Stomach smooth muscle (tissue), 2 donors: ENCODE measurements around the gene CIRBP.

ENCODE experiments used
- H3K27ac ChIP-seq: one replicate; pipeline ENCODE4 v1.7.0; 2013; ENCODE audit warnings: mild to moderate bottlenecking, low read length, inconsistent platforms
- H3K27me3 ChIP-seq, 2 donors: one replicate each; pipeline ENCODE4 v1.7.0; 2013; ENCODE audit warnings: low read length in 2 of 2; ENCODE audit not compliant: insufficient read depth in 2 of 2, control insufficient read depth in 1 of 2
- H3K36me3 ChIP-seq, 2 donors: one replicate each; pipeline ENCODE4 v1.7.0; 2013; ENCODE audit warnings: low read length in 2 of 2; ENCODE audit not compliant: control insufficient read depth in 2 of 2, insufficient read depth in 2 of 2
- H3K4me1 ChIP-seq: one replicate; pipeline ENCODE4 v1.7.0; 2013; ENCODE audit warnings: low read length; ENCODE audit not compliant: control insufficient read depth, insufficient read depth
- H3K4me3 ChIP-seq, 2 donors: one replicate each; pipeline ENCODE4 v1.7.0; 2013; ENCODE audit warnings: low read length in 2 of 2
- H3K9ac ChIP-seq, 2 donors: one replicate each; pipeline ENCODE4 v1.7.0; 2013; ENCODE audit warnings: low read length in 2 of 2, mild to moderate bottlenecking in 1 of 2
- H3K9me3 ChIP-seq, 2 donors: one replicate each; pipeline ENCODE4 v1.7.0; 2013; ENCODE audit warnings: low read length in 2 of 2; ENCODE audit not compliant: control insufficient read depth in 2 of 2
- donor health status: healthy.
- donor health status: Pancreatic carcinoma.

The CIRBP gene

GRCh38 chr19:1238369-1239303 is 30.5 kb upstream of the CIRBP start:
- Histone ChIP-seq H3K4me1 (peaks cover 54% of the 10 kb centered on the region), H3K27me3 (peaks cover 0 to 8% of the 10 kb centered on the region in 2 donors), H3K36me3 (no peaks in the 10 kb centered on the region), H3K27ac (peak overlapping the region; percentile 89), H3K9ac (no peak overlapping the region), H3K4me3 (peak overlapping the region in 1 of 2 donors; percentile 72), H3K9me3 (no peaks in the 10 kb centered on the region)

- Histone ChIP-seq H3K9me3 (no peaks in the 10 kb centered on the region), H3K4me1 (peaks cover 61% of the 10 kb centered on the region), H3K9ac (no peak overlapping the region), H3K27me3 (peaks cover 0 to 8% of the 10 kb centered on the region in 2 donors), H3K4me3 (peak overlapping the region in 1 of 2 donors; percentile 67), H3K27ac (peak overlapping the region; percentile 89), H3K36me3 (no peaks in the 10 kb centered on the region)
Measured at GRCh38 chr19:1239420-1239795, 29.7 kb upstream of the CIRBP start.

GRCh38 chr19:1239796-1240737 is 29.1 kb upstream of the CIRBP start:
- peak overlapping the region; percentile 89 for H3K27ac ChIP-seq
- H3K4me1 ChIP-seq: peaks cover 68% of the 10 kb centered on the region
- H3K9me3 ChIP-seq: no peaks in the 10 kb centered on the region
- H3K36me3 ChIP-seq: no peaks in the 10 kb centered on the region
- H3K4me3 ChIP-seq: peak overlapping the region in 1 of 2 donors; percentile 67
- peak overlapping the region; percentile 47 to 66 for H3K9ac ChIP-seq
- peaks cover 0 to 8% of the 10 kb centered on the region in 2 donors for H3K27me3 ChIP-seq

GRCh38 chr19:1240925-1241324 is 28.2 kb upstream of the CIRBP start:
- H3K27ac ChIP-seq: peak overlapping the region; percentile 82

GRCh38 chr19:1241417-1242095 is 27.6 kb upstream of the CIRBP start, which contains the start of gene ATP5F1D:
Gene ATP5F1D, plus strand, starts transcription at chr19:1241751. Its CDS starts 100 bp downstream, at chr19:1241851.
- peak within 1 kb of the TSS; percentile 60 to 83 for H3K9ac ChIP-seq
- H3K4me1 ChIP-seq: peaks cover 82% of the 10 kb centered on the region
- H3K9me3 ChIP-seq: no peaks in the 10 kb centered on the region
- peak within 1 kb of the TSS; percentile 78 to 87 for H3K4me3 ChIP-seq
- H3K27ac ChIP-seq: peak within 1 kb of the TSS; percentile 82
- H3K36me3 ChIP-seq: no peaks in the 10 kb centered on the region
- peaks cover 0 to 8% of the 10 kb centered on the region in 2 donors for H3K27me3 ChIP-seq

More at GRCh38 chr19:1240925-1241324, 28.2 kb upstream of the CIRBP start:
- H3K36me3 ChIP-seq: no peaks in the 10 kb centered on the region
- peak overlapping the region in 1 of 2 donors; percentile 87 for H3K4me3 ChIP-seq
- no peak overlapping the region for H3K9ac ChIP-seq
- no peaks in the 10 kb centered on the region for H3K9me3 ChIP-seq
- peaks cover 0 to 8% of the 10 kb centered on the region in 2 donors for H3K27me3 ChIP-seq
- H3K4me1 ChIP-seq: peaks cover 76% of the 10 kb centered on the region

GRCh38 chr19:1243768-1244692 is 25.1 kb upstream of the CIRBP start:
- H3K36me3 ChIP-seq: no peaks in the 10 kb centered on the region
- H3K4me3 ChIP-seq: peak overlapping the region in 1 of 2 donors; percentile 49
- peaks cover 74% of the 10 kb centered on the region for H3K4me1 ChIP-seq
- H3K27me3 ChIP-seq: no peaks in the 10 kb centered on the region
- peak overlapping the region; percentile 39 to 55 for H3K9ac ChIP-seq
- H3K9me3 ChIP-seq: no peaks in the 10 kb centered on the region
- H3K27ac ChIP-seq: peak overlapping the region; percentile 87

- H3K36me3 ChIP-seq: no peaks in the 10 kb centered on the region
- peak overlapping the region; percentile 87 for H3K27ac ChIP-seq
- no peaks in the 10 kb centered on the region for H3K27me3 ChIP-seq
- peak overlapping the region in 1 of 2 donors; percentile 49 for H3K4me3 ChIP-seq
- H3K4me1 ChIP-seq: peaks cover 69% of the 10 kb centered on the region
- H3K9ac ChIP-seq: peak overlapping the region; percentile 29 to 39
- H3K9me3 ChIP-seq: no peaks in the 10 kb centered on the region
Measured at GRCh38 chr19:1244693-1245451, 24.3 kb upstream of the CIRBP start.

GRCh38 chr19:1245494-1246264 is 23.5 kb upstream of the CIRBP start:
- peaks cover 61% of the 10 kb centered on the region for H3K4me1 ChIP-seq
- H3K36me3 ChIP-seq: no peaks in the 10 kb centered on the region
- H3K9me3 ChIP-seq: no peaks in the 10 kb centered on the region
- no peak overlapping the region for H3K4me3 ChIP-seq
- H3K27me3 ChIP-seq: no peaks in the 10 kb centered on the region
- peak overlapping the region; percentile 28 to 55 for H3K9ac ChIP-seq
- peak overlapping the region; percentile 87 for H3K27ac ChIP-seq
